GM12878 (cell line): ENCODE data around the gene TMC6.
"Not testable (repeated sequence)": the region's sequence is repeated elsewhere in the genome, so short reads cannot be mapped to it uniquely, and the experiment has no call there.

Experiments
- TF ChIP-seq, protein P1 (sequence below), 3 experiments: IDR thresholded peaks in 2 of 3; conservative IDR thresholded peaks in 1 of 3; 2 replicates each; pipeline ENCODE4 v1.5.1; 2011; ENCODE audit warnings: low read depth in 3 of 3, low read length in 3 of 3, mild to moderate bottlenecking in 3 of 3, control low read depth in 2 of 3, moderate library complexity in 2 of 3, inconsistent platforms in 1 of 3, mixed read lengths in 1 of 3; ENCODE audit not compliant: control insufficient read depth in 2 of 3, insufficient read depth in 1 of 3; ENCODE audit errors: extremely low read depth in 1 of 3
- TF ChIP-seq, protein P2 (sequence below): IDR thresholded peaks from 2 replicates; pipeline ENCODE4 v1.6.1; 2012; ENCODE audit warnings: low read depth, low read length, improper control_type of control experiment

DNA sequence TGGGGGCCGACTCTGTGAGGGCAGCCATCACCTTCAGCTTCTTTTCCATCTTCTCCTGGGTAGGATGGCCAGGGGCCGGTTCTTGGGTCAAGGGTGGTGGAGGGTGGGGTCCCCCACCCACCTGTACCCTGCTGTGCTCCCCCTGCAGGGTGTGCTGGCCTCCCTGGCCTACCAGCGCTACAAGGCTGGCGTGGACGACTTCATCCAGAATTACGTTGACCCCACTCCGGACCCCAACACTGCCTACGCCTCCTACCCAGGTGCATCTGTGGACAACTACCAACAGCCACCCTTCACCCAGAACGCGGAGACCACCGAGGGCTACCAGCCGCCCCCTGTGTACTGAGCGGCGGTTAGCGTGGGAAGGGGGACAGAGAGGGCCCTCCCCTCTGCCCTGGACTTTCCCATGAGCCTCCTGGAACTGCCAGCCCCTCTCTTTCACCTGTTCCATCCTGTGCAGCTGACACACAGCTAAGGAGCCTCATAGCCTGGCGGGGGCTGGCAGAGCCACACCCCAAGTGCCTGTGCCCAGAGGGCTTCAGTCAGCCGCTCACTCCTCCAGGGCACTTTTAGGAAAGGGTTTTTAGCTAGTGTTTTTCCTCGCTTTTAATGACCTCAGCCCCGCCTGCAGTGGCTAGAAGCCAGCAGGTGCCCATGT lies 43.2 kb upstream of the TMC6 start:
- TF ChIP-seq, protein P1, sequence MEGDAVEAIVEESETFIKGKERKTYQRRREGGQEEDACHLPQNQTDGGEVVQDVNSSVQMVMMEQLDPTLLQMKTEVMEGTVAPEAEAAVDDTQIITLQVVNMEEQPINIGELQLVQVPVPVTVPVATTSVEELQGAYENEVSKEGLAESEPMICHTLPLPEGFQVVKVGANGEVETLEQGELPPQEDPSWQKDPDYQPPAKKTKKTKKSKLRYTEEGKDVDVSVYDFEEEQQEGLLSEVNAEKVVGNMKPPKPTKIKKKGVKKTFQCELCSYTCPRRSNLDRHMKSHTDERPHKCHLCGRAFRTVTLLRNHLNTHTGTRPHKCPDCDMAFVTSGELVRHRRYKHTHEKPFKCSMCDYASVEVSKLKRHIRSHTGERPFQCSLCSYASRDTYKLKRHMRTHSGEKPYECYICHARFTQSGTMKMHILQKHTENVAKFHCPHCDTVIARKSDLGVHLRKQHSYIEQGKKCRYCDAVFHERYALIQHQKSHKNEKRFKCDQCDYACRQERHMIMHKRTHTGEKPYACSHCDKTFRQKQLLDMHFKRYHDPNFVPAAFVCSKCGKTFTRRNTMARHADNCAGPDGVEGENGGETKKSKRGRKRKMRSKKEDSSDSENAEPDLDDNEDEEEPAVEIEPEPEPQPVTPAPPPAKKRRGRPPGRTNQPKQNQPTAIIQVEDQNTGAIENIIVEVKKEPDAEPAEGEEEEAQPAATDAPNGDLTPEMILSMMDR (IDR thresholded peaks at IDR 0.05 in 2 of 3, conservative IDR thresholded peaks at IDR 0.05 in 1 of 3; ENCODE audit: control insufficient read depth in 2 of 3, extremely low read depth in 1 of 3, insufficient read depth in 1 of 3, low read depth in 3 of 3, low read length in 3 of 3) = not testable (repeated sequence)
- TF ChIP-seq, protein P2, sequence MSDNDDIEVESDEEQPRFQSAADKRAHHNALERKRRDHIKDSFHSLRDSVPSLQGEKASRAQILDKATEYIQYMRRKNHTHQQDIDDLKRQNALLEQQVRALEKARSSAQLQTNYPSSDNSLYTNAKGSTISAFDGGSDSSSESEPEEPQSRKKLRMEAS = not testable (repeated sequence)
